ENCODE measurements around the gene ZNF436. TPM values are rescaled to one million over a fixed set of nuclear protein-coding genes. Genes with fewer than 3 reads are reported as not detected.

ZNF436 gene
- total and polyA plus RNA-seq, 2 of the 13 experiments (the other 11 are each of a cell fraction or from before 2014, with no cell fraction given) = 4.3 to 9.9 TPM

DNA sequence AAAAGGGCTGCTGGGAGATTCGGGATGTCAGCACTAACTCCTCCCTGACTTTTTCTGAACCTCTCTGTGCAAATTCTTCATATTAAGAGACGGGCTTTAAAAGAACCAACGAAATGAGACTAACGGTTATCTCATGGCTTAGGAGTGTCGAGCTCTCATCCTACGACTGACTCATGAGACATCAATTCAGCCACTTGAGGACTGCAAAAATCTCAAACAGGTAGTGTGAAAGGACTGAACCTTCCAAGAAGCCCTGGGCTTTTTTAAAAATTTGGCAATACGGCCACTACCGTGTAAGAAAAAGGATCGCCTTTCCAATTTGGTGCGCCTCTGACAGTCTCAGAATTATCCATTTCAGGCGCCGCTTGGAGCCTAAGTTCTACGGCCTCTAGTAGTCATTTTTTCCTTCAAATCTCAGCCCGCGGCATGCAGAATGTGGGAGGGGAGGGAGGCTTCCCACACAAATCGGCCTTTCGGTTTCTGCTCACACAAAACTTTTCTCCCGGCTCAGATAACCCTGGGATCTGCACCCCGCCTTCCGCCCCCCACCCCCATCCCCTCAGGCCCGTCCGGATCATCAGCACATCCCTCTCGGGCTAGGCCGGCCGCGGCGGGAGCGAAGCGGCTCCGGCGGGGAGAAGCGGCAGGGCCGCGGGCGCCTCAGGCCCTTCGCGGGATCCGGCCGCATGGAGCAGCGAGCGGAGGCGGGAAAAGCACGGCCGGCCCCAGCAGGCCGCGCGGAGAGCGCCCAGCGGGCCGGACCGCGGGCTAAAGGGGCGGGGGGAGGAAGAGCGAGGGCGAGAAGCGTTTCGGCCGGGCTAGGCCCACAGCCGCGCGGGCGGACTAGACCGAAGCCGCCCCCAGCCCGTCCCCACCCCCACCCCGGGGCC is 26.2 kb downstream of the ZNF436 start (continued):
- TF ChIP-seq ISX (CRISPR knock-in tag; conservative IDR thresholded peaks at IDR 0.05) (0 out of 2 replicates have a peak, but pooled peaks have one; percentile 17), TGIF2 (CRISPR knock-in tag; IDR thresholded peaks at IDR 0.05) (0 out of 2 replicates have a peak, but pooled peaks have one; percentile 40), RBFOX2 (IDR thresholded peaks at IDR 0.05; ENCODE audit: low read depth, low read length) (peak; percentile 2; the same call in 1 of the 2 replicates), MTF2 (CRISPR knock-in tag; IDR thresholded peaks at IDR 0.05; ENCODE audit: borderline replicate concordance) (peak; percentile 14; the same call in 1 of the 2 replicates), ZNF768 (CRISPR knock-in tag; IDR thresholded peaks at IDR 0.05) (peak; percentile 29; the same call in 1 of the 2 replicates), MYC (CRISPR knock-in tag; IDR thresholded peaks at IDR 0.05; ENCODE audit: borderline replicate concordance) (peak; percentile 58; the same call in 1 of the 2 replicates), TBL1XR1 (IDR thresholded peaks at IDR 0.05; ENCODE audit: borderline replicate concordance, low read length, partially characterized antibody) (no peak), ZSCAN22 (CRISPR knock-in tag; IDR thresholded peaks at IDR 0.05) (0 out of 2 replicates have a peak, but pooled peaks have one; percentile 38), ZFP37 (CRISPR knock-in tag; IDR thresholded peaks at IDR 0.05; ENCODE audit: borderline replicate concordance) (no peak), ZNF746 (CRISPR knock-in tag; IDR thresholded peaks at IDR 0.05) (peak; percentile 41; the same call in 1 of the 2 replicates), ZNF263 (CRISPR knock-in tag; IDR thresholded peaks at IDR 0.05) (no peak), ZNF605 (CRISPR knock-in tag; IDR thresholded peaks at IDR 0.05) (no peak), SRY (CRISPR knock-in tag; IDR thresholded peaks at IDR 0.05) (peak; percentile 47; the same call in 1 of the 2 replicates)
- TF ChIP-seq, protein P1, sequence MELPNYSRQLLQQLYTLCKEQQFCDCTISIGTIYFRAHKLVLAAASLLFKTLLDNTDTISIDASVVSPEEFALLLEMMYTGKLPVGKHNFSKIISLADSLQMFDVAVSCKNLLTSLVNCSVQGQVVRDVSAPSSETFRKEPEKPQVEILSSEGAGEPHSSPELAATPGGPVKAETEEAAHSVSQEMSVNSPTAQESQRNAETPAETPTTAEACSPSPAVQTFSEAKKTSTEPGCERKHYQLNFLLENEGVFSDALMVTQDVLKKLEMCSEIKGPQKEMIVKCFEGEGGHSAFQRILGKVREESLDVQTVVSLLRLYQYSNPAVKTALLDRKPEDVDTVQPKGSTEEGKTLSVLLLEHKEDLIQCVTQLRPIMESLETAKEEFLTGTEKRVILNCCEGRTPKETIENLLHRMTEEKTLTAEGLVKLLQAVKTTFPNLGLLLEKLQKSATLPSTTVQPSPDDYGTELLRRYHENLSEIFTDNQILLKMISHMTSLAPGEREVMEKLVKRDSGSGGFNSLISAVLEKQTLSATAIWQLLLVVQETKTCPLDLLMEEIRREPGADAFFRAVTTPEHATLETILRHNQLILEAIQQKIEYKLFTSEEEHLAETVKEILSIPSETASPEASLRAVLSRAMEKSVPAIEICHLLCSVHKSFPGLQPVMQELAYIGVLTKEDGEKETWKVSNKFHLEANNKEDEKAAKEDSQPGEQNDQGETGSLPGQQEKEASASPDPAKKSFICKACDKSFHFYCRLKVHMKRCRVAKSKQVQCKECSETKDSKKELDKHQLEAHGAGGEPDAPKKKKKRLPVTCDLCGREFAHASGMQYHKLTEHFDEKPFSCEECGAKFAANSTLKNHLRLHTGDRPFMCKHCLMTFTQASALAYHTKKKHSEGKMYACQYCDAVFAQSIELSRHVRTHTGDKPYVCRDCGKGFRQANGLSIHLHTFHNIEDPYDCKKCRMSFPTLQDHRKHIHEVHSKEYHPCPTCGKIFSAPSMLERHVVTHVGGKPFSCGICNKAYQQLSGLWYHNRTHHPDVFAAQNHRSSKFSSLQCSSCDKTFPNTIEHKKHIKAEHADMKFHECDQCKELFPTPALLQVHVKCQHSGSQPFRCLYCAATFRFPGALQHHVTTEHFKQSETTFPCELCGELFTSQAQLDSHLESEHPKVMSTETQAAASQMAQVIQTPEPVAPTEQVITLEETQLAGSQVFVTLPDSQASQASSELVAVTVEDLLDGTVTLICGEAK (IDR thresholded peaks at IDR 0.05) = no peak
- TF ChIP-seq, protein P1 (CRISPR knock-in tag; IDR thresholded peaks at IDR 0.05) = peak; percentile 6; the same call in 1 of the 2 replicates
- TF ChIP-seq, protein P2, sequence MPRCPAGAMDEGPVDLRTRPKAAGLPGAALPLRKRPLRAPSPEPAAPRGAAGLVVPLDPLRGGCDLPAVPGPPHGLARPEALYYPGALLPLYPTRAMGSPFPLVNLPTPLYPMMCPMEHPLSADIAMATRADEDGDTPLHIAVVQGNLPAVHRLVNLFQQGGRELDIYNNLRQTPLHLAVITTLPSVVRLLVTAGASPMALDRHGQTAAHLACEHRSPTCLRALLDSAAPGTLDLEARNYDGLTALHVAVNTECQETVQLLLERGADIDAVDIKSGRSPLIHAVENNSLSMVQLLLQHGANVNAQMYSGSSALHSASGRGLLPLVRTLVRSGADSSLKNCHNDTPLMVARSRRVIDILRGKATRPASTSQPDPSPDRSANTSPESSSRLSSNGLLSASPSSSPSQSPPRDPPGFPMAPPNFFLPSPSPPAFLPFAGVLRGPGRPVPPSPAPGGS (CRISPR knock-in tag; IDR thresholded peaks at IDR 0.05) = 0 out of 2 replicates have a peak, but pooled peaks have one; percentile 2
- TF ChIP-seq, protein P3, sequence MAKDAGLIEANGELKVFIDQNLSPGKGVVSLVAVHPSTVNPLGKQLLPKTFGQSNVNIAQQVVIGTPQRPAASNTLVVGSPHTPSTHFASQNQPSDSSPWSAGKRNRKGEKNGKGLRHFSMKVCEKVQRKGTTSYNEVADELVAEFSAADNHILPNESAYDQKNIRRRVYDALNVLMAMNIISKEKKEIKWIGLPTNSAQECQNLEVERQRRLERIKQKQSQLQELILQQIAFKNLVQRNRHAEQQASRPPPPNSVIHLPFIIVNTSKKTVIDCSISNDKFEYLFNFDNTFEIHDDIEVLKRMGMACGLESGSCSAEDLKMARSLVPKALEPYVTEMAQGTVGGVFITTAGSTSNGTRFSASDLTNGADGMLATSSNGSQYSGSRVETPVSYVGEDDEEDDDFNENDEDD (CRISPR knock-in tag; IDR thresholded peaks at IDR 0.05; ENCODE audit: borderline replicate concordance) = peak; percentile 75

Data from HepG2 (cell line).